ENCODE data around the gene MED26. TPM values are rescaled to one million over a fixed set of nuclear protein-coding genes. Genes with fewer than 3 reads are reported as not detected.

MED26 gene
- total RNA-seq, 1 donor from 2014 or later: 11.1 TPM

DNA sequence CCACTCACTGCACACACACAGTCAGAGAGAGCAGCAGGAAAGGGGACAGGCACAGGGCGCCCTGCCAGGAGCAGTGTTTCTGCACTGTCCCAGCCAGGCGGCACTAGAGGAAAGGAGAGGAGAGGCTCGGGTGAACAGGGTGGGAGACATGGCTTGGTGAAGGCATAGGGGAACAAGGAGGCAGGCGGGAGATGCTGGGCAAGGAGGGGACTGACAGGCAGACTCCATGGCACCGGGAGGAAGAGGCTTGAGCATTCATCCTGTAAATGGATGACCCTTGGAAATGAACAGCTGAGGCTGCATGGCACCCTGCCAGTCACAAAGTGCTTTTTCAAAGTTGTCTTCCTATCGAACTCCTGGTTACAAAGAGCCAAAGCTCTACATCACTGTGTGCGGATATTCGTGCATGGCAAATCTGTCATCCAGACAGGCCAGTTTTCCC lies 22.4 kb downstream of the MED26 start:
- ATAC-seq: peak; percentile 46 to 59
- Histone ChIP-seq H3K27ac (no peak overlapping the region), H3K27me3 (ENCODE audit: low read depth) (no peaks in the 10 kb centered on the region)

DNA sequence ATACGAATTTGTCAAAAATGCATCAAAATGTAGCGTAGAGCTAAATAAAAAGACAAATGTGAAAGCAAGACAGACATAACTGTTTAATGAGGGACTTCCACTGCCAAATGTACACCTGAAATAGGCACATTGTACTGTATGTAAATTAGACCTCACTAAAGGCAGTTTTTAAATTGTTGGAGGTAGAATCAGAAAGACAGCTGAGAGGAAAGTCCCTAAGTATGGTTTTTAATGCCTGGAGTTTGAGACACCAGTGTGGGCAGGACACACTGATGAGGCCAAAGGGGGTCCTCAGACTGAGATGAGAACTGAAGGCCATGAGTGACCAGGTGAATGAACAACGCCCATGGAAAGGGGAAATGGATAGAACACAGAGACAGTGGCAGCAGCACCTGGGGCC lies 22.9 kb downstream of the MED26 start:
- no peaks in the 10 kb centered on the region for H3K36me3 ChIP-seq
- intact Hi-C loops (cut with DNase I): no loop called here
- H3K4me3 ChIP-seq: no peak overlapping the region
- TF ChIP-seq, protein P1, sequence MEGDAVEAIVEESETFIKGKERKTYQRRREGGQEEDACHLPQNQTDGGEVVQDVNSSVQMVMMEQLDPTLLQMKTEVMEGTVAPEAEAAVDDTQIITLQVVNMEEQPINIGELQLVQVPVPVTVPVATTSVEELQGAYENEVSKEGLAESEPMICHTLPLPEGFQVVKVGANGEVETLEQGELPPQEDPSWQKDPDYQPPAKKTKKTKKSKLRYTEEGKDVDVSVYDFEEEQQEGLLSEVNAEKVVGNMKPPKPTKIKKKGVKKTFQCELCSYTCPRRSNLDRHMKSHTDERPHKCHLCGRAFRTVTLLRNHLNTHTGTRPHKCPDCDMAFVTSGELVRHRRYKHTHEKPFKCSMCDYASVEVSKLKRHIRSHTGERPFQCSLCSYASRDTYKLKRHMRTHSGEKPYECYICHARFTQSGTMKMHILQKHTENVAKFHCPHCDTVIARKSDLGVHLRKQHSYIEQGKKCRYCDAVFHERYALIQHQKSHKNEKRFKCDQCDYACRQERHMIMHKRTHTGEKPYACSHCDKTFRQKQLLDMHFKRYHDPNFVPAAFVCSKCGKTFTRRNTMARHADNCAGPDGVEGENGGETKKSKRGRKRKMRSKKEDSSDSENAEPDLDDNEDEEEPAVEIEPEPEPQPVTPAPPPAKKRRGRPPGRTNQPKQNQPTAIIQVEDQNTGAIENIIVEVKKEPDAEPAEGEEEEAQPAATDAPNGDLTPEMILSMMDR (IDR thresholded peaks at IDR 0.05): no peak
- no peak for ATAC-seq
- no peak for DNase-seq
- H3K27ac ChIP-seq: no peak overlapping the region
- no peaks in the 10 kb centered on the region for H3K9me3 ChIP-seq
- H3K27me3 ChIP-seq (ENCODE audit: low read depth): no peaks in the 10 kb centered on the region
- peaks cover 45% of the 10 kb centered on the region for H3K4me1 ChIP-seq

More for the DNA sequence above, 22.4 kb downstream of the MED26 start:
- Histone ChIP-seq H3K4me1 (peaks cover 50% of the 10 kb centered on the region), H3K36me3 (no peaks in the 10 kb centered on the region), H3K9me3 (no peaks in the 10 kb centered on the region), H3K4me3 (no peak overlapping the region)
- DNase-seq: no peak
- TF ChIP-seq, protein P1 (IDR thresholded peaks at IDR 0.05): no peak
- intact Hi-C loops (cut with DNase I): no loop called here

DNA sequence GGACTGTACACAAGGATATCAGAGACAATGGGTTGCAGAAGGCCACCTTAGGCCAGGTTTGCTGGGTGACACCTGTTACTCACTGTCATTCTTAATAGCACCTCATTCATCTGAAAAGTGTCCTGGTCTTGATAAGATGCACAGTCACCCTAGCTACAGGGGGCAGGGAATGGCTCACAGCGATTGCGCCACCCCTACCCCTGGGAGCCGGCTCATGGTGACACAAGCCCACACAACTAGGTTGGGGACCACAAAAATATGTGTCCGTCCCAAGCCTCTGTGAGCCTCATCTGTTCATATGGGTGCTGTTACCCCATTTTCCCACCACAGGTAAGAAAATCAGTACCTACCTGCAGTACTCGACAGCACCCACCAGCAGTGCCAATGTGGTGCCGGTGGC lies 23.4 kb downstream of the MED26 start:
- TF ChIP-seq, protein P1 (IDR thresholded peaks at IDR 0.05): no peak
- Histone ChIP-seq H3K4me1 (peaks cover 42% of the 10 kb centered on the region), H3K27ac (no peak overlapping the region), H3K27me3 (ENCODE audit: low read depth) (no peaks in the 10 kb centered on the region), H3K4me3 (no peak overlapping the region), H3K9me3 (no peaks in the 10 kb centered on the region), H3K36me3 (no peaks in the 10 kb centered on the region)
- ATAC-seq (no peak), DNase-seq (no peak)
- intact Hi-C loops (cut with DNase I): no loop called here

DNA sequence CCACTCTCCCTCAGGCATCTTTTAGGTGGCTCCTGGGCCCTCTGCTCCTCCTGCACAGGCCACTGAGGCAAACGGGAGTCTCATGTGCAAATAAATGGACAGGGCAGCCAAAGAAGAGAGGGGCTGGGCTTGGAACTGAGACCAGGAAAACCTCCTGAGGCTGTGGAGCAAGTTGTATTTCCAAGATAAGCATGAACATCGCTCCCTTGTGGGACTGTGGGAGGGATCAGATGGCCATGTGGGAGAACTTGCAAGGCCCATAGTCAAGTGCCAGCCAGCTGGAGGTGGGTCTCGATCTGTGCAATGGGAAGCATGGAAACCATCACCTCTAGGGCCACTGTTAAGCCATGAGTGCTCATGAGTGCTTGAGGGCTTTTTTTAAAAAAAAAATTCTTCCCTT lies 24.9 kb downstream of the MED26 start:
- no peaks in the 10 kb centered on the region for H3K36me3 ChIP-seq
- no peaks in the 10 kb centered on the region for H3K27me3 ChIP-seq (ENCODE audit: low read depth)
- intact Hi-C loops (cut with DNase I): no loop called here
- H3K4me1 ChIP-seq: peaks cover 37% of the 10 kb centered on the region
- H3K4me3 ChIP-seq: no peak overlapping the region
- H3K27ac ChIP-seq: no peak overlapping the region
- ATAC-seq: no peak
- no peaks in the 10 kb centered on the region for H3K9me3 ChIP-seq
- no peak for DNase-seq
- TF ChIP-seq, protein P1 (IDR thresholded peaks at IDR 0.05): no peak

DNA sequence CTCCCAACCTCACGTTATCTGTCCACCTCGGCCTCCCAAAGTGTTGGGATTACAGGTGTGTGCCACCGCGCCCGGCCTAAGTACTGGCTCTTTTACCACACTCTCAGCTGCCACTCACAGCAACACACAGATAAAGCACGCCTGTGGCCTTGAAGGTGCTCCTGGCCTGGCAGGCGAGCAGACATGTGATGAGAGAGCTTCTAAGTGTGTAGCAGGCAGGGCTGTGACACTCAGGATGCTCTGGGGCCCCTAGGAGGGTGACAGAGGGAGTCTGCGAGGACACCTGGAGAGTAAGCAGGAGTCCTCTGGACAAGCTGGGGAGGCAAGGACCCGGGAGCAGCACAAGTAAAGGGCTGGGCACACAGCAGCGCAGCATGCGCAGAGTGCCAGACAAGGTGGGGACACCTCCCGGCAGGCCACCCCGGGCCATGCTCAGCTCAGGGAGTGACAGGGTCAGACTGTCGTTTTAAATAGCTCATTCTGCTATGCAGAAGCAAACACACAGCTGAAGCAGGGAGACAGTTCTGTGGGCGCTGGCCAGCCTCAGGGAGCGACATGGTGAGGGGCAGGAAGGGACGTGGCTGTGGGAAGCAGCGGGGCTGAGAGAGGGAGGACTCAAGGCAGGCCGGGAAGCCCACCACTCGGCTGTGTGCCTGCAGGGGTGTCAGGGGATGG lies 26.5 kb downstream of the MED26 start:
- peaks cover 26% of the 10 kb centered on the region for H3K4me1 ChIP-seq

More for the DNA sequence above, 26.5 kb downstream of the MED26 start:
- Histone ChIP-seq H3K36me3 (no peaks in the 10 kb centered on the region), H3K4me3 (no peak overlapping the region), H3K27me3 (ENCODE audit: low read depth) (no peaks in the 10 kb centered on the region), H3K27ac (no peak overlapping the region), H3K9me3 (no peaks in the 10 kb centered on the region)
- intact Hi-C loops (cut with DNase I): no loop called here
- TF ChIP-seq, protein P1 (IDR thresholded peaks at IDR 0.05): no peak
- no peak for DNase-seq
- ATAC-seq: no peak

Data from lower lobe of right lung (tissue), 2 donors.